ENCODE results near the gene GALNS. TPM values are rescaled to one million over a fixed set of nuclear protein-coding genes. Genes with fewer than 3 reads are reported as not detected.

GALNS gene
- total and polyA plus RNA-seq, 2 of the 13 experiments (the other 11 are each of a cell fraction or from before 2014, with no cell fraction given): 9.2 to 9.8 TPM

GRCh38 chr16:88810912-88811768 lies 45.6 kb downstream of the GALNS start (continued):
- TF ChIP-seq, protein P1, sequence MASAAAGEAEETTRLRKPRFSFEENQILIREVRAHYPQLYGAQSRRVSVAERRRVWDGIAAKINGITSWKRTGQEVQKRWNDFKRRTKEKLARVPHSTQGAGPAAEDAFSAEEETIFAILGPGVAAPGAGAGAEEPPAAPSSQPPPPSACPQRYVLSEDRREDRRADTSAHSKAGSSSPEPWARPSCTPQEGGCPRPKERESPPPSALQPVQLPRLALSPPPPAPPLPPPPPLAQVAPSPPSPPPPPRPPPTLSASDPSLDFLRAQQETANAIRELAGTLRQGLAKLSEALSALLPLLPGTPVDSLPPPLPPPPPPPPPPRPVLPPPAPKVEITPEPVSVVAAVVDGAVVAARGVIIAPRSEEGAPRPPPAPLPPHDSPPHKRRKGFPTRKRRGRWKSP (CRISPR knock-in tag; IDR thresholded peaks at IDR 0.05): 0 out of 2 replicates have a peak, but pooled peaks have one; percentile 45
- no peak for TF ChIP-seq PRDM4 (CRISPR knock-in tag; IDR thresholded peaks at IDR 0.05; ENCODE audit: borderline replicate concordance)
- TF ChIP-seq NONO (IDR thresholded peaks at IDR 0.05): no peak
- TF ChIP-seq NONO (CRISPR knock-in tag; conservative IDR thresholded peaks at IDR 0.05): no peak
- no peak for TF ChIP-seq ZFP1 (CRISPR knock-in tag; IDR thresholded peaks at IDR 0.05)
- TF ChIP-seq GRHL1 (CRISPR knock-in tag; conservative IDR thresholded peaks at IDR 0.05): no peak
- peak; percentile 67; the same call in 1 of the 2 replicates for TF ChIP-seq ETV6 (CRISPR knock-in tag; conservative IDR thresholded peaks at IDR 0.05)
- TF ChIP-seq DBP (CRISPR knock-in tag; IDR thresholded peaks at IDR 0.05; ENCODE audit: not compliant biosample characterization): no peak
- TF ChIP-seq HNRNPL (IDR thresholded peaks at IDR 0.05; ENCODE audit: low read depth, low read length): no peak; the same call in 1 of the 2 replicates
- TF ChIP-seq ZNF44 (CRISPR knock-in tag; IDR thresholded peaks at IDR 0.05): peak; percentile 22; the same call in 1 of the 2 replicates
- TF ChIP-seq, protein P2, sequence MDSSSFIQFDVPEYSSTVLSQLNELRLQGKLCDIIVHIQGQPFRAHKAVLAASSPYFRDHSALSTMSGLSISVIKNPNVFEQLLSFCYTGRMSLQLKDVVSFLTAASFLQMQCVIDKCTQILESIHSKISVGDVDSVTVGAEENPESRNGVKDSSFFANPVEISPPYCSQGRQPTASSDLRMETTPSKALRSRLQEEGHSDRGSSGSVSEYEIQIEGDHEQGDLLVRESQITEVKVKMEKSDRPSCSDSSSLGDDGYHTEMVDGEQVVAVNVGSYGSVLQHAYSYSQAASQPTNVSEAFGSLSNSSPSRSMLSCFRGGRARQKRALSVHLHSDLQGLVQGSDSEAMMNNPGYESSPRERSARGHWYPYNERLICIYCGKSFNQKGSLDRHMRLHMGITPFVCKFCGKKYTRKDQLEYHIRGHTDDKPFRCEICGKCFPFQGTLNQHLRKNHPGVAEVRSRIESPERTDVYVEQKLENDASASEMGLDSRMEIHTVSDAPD (CRISPR knock-in tag; IDR thresholded peaks at IDR 0.05): no peak
- peak; percentile 10; the same call in 1 of the 2 replicates for TF ChIP-seq STAG1 (CRISPR knock-in tag; IDR thresholded peaks at IDR 0.05)
- TF ChIP-seq SAFB2 (CRISPR knock-in tag; IDR thresholded peaks at IDR 0.05; ENCODE audit: borderline replicate concordance, low read depth): no peak
- TF ChIP-seq ZNF292 (CRISPR knock-in tag; IDR thresholded peaks at IDR 0.05; ENCODE audit: borderline replicate concordance, low read depth): no peak
- TF ChIP-seq ZFP90 (CRISPR knock-in tag; IDR thresholded peaks at IDR 0.05; ENCODE audit: borderline replicate concordance): peak; percentile 63; the same call in 1 of the 2 replicates
- no peak for TF ChIP-seq ZNF784 (CRISPR knock-in tag; IDR thresholded peaks at IDR 0.05; ENCODE audit: borderline replicate concordance)
- TF ChIP-seq PITX1 (CRISPR knock-in tag; IDR thresholded peaks at IDR 0.05): no peak
- TF ChIP-seq YY1 (IDR thresholded peaks at IDR 0.05; ENCODE audit: insufficient read depth, insufficient replicate concordance, low read depth, low read length): no peak
- TF ChIP-seq MAFF (IDR thresholded peaks at IDR 0.05; ENCODE audit: low read depth, low read length): no peak
- TF ChIP-seq ZNF841 (CRISPR knock-in tag; IDR thresholded peaks at IDR 0.05; ENCODE audit: borderline replicate concordance): peak; percentile 17; the same call in 1 of the 2 replicates
